ENCODE results near the gene RTRAF. TPM values are rescaled to one million over a fixed set of nuclear protein-coding genes. Genes with fewer than 3 reads are reported as not detected.

Gene RTRAF
- total and polyA plus RNA-seq, 7 experiments from 2014 or later, result 112 to 206 (median 124) TPM

- ATAC-seq, result no peak
- intact Hi-C loops (cut with micrococcal nuclease), result no loop called here
Measured at GRCh38 chr14:52020866-52021717, 31.7 kb downstream of the RTRAF start.

GRCh38 chr14:52021957-52022600 is 32.7 kb downstream of the RTRAF start:
- Histone ChIP-seq H3K27me3 (ENCODE audit: control insufficient read depth in 2 of 2, insufficient read depth in 2 of 2, low read length in 2 of 2) (no peaks in the 10 kb centered on the region), H3K9me3 (ENCODE audit: control insufficient read depth in 2 of 3, low read length in 3 of 3) (no peaks in the 10 kb centered on the region), H3K4me3 (ENCODE audit: low read length) (no peak overlapping the region), H3K27ac (ENCODE audit: low read depth, low read length) (no peak overlapping the region), H3K4me1 (ENCODE audit: control insufficient read depth in 2 of 2, insufficient read depth in 2 of 2, low read length in 2 of 2) (peaks cover 4 to 14% of the 10 kb centered on the region in 2 donors), H3K36me3 (ENCODE audit: control insufficient read depth in 2 of 3, insufficient read depth in 3 of 3, low read length in 3 of 3) (no peaks in the 10 kb centered on the region)
- no peak for DNase-seq
- peak overlapping the region in 2 of 10 donors; percentile 4 to 44 for H3K4me3 Mint-ChIP-seq
- peaks cover 0 to 9% (median 3%) of the 10 kb centered on the region in 5 donors for H3K27me3 Mint-ChIP-seq
- no peak for ATAC-seq
- intact Hi-C loops (cut with micrococcal nuclease), result no loop called here
- H3K27ac Mint-ChIP-seq, result peak overlapping the region in 3 of 9 donors; percentile 30 to 70 (median 59)
- POLR2A ChIA-PET, result interaction anchor here (1.2 kb wide), 1 partner anchor 20 kb away, joined by 3 read pairs; no protein-coding TSS in a partner anchor
- CTCF ChIA-PET, result interaction anchor here (0.5 to 1.3 kb wide), 2 partner anchors 24 to 302 kb away, joined by 3 to 4 read pairs; no protein-coding TSS in a partner anchor
- H3K36me3 Mint-ChIP-seq, result peaks cover 0 to 13% (median 0%) of the 10 kb centered on the region in 5 donors
- H3K4me1 Mint-ChIP-seq, result peaks cover 2 to 41% (median 33%) of the 10 kb centered on the region in 7 donors
- peaks cover 0 to 18% (median 0%) of the 10 kb centered on the region in 11 donors for H3K9me3 Mint-ChIP-seq

More at GRCh38 chr14:52020866-52021717, 31.7 kb downstream of the RTRAF start:
- Mint-ChIP-seq H3K27me3 (peaks cover 5 to 17% (median 8%) of the 10 kb centered on the region in 5 donors), H3K27ac (peak overlapping the region in 5 of 9 donors; percentile 1 to 81 (median 50)), H3K4me3 (peak overlapping the region in 7 of 10 donors; percentile 41 to 63 (median 46)), H3K4me1 (peaks cover 2 to 41% (median 33%) of the 10 kb centered on the region in 7 donors), H3K9me3 (peaks cover 0 to 18% (median 0%) of the 10 kb centered on the region in 11 donors), H3K36me3 (peaks cover 0 to 13% (median 0%) of the 10 kb centered on the region in 5 donors)
- Histone ChIP-seq H3K4me3 (ENCODE audit: low read length) (no peak overlapping the region), H3K9me3 (ENCODE audit: control insufficient read depth in 2 of 3, low read length in 3 of 3) (no peaks in the 10 kb centered on the region), H3K27me3 (ENCODE audit: control insufficient read depth in 2 of 2, insufficient read depth in 2 of 2, low read length in 2 of 2) (no peaks in the 10 kb centered on the region), H3K36me3 (ENCODE audit: control insufficient read depth in 2 of 3, insufficient read depth in 3 of 3, low read length in 3 of 3) (no peaks in the 10 kb centered on the region), H3K27ac (ENCODE audit: low read depth, low read length) (no peak overlapping the region), H3K4me1 (ENCODE audit: control insufficient read depth in 2 of 2, insufficient read depth in 2 of 2, low read length in 2 of 2) (peaks cover 4 to 14% of the 10 kb centered on the region in 2 donors)
- CTCF ChIA-PET, result no interaction called here
- POLR2A ChIA-PET, result interaction anchor here (0.5 to 1.2 kb wide), 2 partner anchors 19 to 721 kb away, joined by 3 read pairs; no protein-coding TSS in a partner anchor
- DNase-seq, result no peak

DNA sequence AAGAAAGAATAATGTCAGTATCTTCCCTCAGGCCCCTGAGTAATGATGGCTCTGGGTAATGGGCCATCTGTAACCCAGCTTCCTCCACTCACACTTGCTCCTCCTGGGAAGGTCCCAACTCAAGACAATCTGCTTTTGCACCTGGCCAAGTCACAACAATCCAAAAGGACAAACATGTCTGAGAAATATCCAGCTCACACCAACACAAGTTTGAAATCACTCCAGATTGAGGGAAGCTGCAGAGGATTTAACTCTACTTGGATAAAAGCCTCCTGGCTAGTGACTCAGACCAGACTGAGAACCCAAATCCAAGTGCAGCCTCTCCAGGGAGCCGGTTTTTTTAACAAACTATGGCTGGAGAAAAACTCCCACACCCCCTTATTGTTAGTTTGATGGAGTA is 34.2 kb downstream of the RTRAF start:
- no peak for ATAC-seq
- no peak overlapping the region for H3K27ac ChIP-seq (ENCODE audit: low read depth, low read length)
- peaks cover 2 to 41% (median 33%) of the 10 kb centered on the region in 7 donors for H3K4me1 Mint-ChIP-seq
- peaks cover 4 to 14% of the 10 kb centered on the region in 2 donors for H3K4me1 ChIP-seq (ENCODE audit: control insufficient read depth in 2 of 2, insufficient read depth in 2 of 2, low read length in 2 of 2)
- H3K9me3 ChIP-seq (ENCODE audit: control insufficient read depth in 2 of 3, low read length in 3 of 3), result no peaks in the 10 kb centered on the region
- no peaks in the 10 kb centered on the region for H3K36me3 ChIP-seq (ENCODE audit: control insufficient read depth in 2 of 3, insufficient read depth in 3 of 3, low read length in 3 of 3)
- no peak overlapping the region for H3K4me3 Mint-ChIP-seq
- intact Hi-C loops (cut with micrococcal nuclease), result no loop called here
- peaks cover 0 to 18% (median 0%) of the 10 kb centered on the region in 11 donors for H3K9me3 Mint-ChIP-seq
- peaks cover 0 to 13% (median 0%) of the 10 kb centered on the region in 5 donors for H3K36me3 Mint-ChIP-seq
- ChIA-PET CTCF (interaction anchor here (1.3 kb wide), 1 partner anchor 22 kb away, joined by 4 read pairs; no protein-coding TSS in a partner anchor), POLR2A (no interaction called here)
- no peaks in the 10 kb centered on the region for H3K27me3 ChIP-seq (ENCODE audit: control insufficient read depth in 2 of 2, insufficient read depth in 2 of 2, low read length in 2 of 2)
- H3K27ac Mint-ChIP-seq, result no peak overlapping the region
- H3K27me3 Mint-ChIP-seq, result peaks cover 0 to 3% (median 0%) of the 10 kb centered on the region in 5 donors
- no peak for DNase-seq
- no peak overlapping the region for H3K4me3 ChIP-seq (ENCODE audit: low read length)

DNA sequence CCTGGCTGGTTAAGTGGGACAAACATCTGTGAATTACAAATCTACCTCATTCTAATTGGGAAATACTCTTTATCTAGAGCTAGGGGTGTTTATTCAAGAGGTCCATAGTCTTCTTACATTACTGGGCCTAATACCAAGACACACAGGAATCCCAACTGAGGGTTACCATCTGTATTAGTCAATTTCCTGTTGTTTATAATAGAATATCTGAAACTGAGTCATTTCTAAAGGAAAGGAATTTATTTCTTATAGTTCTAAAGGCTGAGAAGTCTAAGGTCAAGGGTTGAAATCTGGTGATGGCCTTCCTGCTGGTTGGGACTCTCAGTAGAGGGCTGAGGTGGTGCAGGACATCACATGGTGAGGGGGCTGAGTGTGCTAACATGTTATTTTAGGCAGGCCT is 36.0 kb downstream of the RTRAF start:
- ATAC-seq (no peak), DNase-seq (no peak)
- no peak overlapping the region for H3K4me3 ChIP-seq (ENCODE audit: low read length)
- no peaks in the 10 kb centered on the region for H3K9me3 ChIP-seq (ENCODE audit: control insufficient read depth in 2 of 3, low read length in 3 of 3)
- Mint-ChIP-seq H3K4me1 (peaks cover 2 to 33% (median 20%) of the 10 kb centered on the region in 7 donors), H3K27ac (peak overlapping the region in 1 of 9 donors; percentile 25), H3K4me3 (no peak overlapping the region), H3K27me3 (peaks cover 0 to 4% (median 0%) of the 10 kb centered on the region in 5 donors), H3K36me3 (peaks cover 0 to 13% (median 0%) of the 10 kb centered on the region in 5 donors), H3K9me3 (peaks cover 0 to 18% (median 0%) of the 10 kb centered on the region in 11 donors)
- peaks cover 4 to 10% of the 10 kb centered on the region in 2 donors for H3K4me1 ChIP-seq (ENCODE audit: control insufficient read depth in 2 of 2, insufficient read depth in 2 of 2, low read length in 2 of 2)
- H3K36me3 ChIP-seq (ENCODE audit: control insufficient read depth in 2 of 3, insufficient read depth in 3 of 3, low read length in 3 of 3), result no peaks in the 10 kb centered on the region
- CTCF ChIA-PET, result no interaction called here
- POLR2A ChIA-PET, result interaction anchor here (0.8 kb wide), 1 partner anchor 30 kb away, joined by 4 read pairs; no protein-coding TSS in a partner anchor
- no peak overlapping the region for H3K27ac ChIP-seq (ENCODE audit: low read depth, low read length)
- intact Hi-C loops (cut with micrococcal nuclease), result no loop called here
- no peaks in the 10 kb centered on the region for H3K27me3 ChIP-seq (ENCODE audit: control insufficient read depth in 2 of 2, insufficient read depth in 2 of 2, low read length in 2 of 2)

DNA sequence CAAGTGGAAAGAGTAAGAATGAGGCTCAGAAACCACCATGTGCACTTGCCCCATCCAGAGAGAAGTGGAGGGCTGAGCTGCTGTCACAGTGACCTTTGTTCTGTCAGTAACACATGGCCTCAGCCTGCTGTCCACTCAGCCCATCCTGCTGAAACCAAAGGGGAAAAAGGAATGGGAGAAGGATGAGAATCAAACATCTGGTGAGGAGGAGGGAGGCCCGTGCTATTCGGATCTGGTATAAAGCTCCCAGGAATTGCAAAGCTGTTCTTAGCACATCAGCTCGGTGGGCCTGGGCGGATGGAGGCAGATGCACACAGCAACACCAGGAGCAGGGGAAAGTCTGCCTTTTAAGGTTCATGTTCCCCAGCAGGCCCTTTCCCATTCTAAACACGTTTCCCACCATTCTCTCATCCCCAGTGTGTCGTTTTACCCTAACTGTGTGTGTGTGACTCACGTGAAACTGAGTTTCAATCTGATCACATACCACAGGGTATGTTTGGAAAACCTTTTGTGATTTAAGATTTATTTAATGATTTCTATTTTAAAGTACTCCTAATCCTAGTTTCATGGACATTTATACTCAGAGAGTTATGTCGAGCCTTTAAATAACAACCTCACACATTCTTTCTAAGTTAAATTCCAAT is 36.8 kb downstream of the RTRAF start:
- Histone ChIP-seq H3K9me3 (ENCODE audit: control insufficient read depth in 2 of 3, low read length in 3 of 3) (no peaks in the 10 kb centered on the region), H3K4me3 (ENCODE audit: low read length) (no peak overlapping the region), H3K27me3 (ENCODE audit: control insufficient read depth in 2 of 2, insufficient read depth in 2 of 2, low read length in 2 of 2) (no peaks in the 10 kb centered on the region), H3K36me3 (ENCODE audit: control insufficient read depth in 2 of 3, insufficient read depth in 3 of 3, low read length in 3 of 3) (no peaks in the 10 kb centered on the region), H3K4me1 (ENCODE audit: control insufficient read depth in 2 of 2, insufficient read depth in 2 of 2, low read length in 2 of 2) (peaks cover 0 to 8% of the 10 kb centered on the region in 2 donors), H3K27ac (ENCODE audit: low read depth, low read length) (no peak overlapping the region)
- ChIA-PET CTCF (no interaction called here), POLR2A (interaction anchor here (0.8 kb wide), 1 partner anchor 31 kb away, joined by 4 read pairs; no protein-coding TSS in a partner anchor)
- Mint-ChIP-seq H3K36me3 (peaks cover 0 to 13% (median 0%) of the 10 kb centered on the region in 5 donors), H3K27ac (no peak overlapping the region), H3K4me3 (no peak overlapping the region), H3K27me3 (peaks cover 0 to 6% (median 0%) of the 10 kb centered on the region in 5 donors), H3K9me3 (peaks cover 0 to 18% (median 0%) of the 10 kb centered on the region in 11 donors), H3K4me1 (peaks cover 0 to 25% (median 12%) of the 10 kb centered on the region in 7 donors)
- intact Hi-C loops (cut with micrococcal nuclease), result no loop called here
- DNase-seq (no peak), ATAC-seq (no peak)

DNA sequence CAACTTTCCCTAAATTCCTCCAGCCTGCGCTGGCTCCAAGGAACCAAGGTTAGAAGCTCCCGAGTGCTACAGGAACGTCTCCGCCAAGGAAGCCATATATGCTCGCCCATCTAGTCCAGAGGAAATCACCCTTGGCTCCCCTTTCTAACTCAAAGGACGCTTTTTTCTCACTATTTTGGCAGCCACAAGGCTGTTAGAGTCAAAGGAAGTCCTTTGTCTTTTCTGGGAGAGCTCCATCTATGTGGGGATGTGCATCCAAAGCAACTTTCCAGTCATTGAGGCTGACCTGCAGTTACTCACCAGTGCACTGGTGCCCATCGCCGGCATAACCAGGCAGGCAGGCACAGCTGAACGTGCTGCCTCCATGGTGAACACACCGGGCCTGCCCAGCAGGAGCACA is 37.6 kb downstream of the RTRAF start:
- Mint-ChIP-seq H3K27ac (no peak overlapping the region), H3K27me3 (peaks cover 0 to 6% (median 0%) of the 10 kb centered on the region in 5 donors), H3K9me3 (peaks cover 0 to 18% (median 0%) of the 10 kb centered on the region in 11 donors), H3K4me3 (no peak overlapping the region), H3K4me1 (peaks cover 0 to 17% (median 5%) of the 10 kb centered on the region in 7 donors), H3K36me3 (peaks cover 0 to 13% (median 0%) of the 10 kb centered on the region in 5 donors)
- POLR2A ChIA-PET, result no interaction called here
- H3K4me3 ChIP-seq (ENCODE audit: low read length), result no peak overlapping the region
- no peaks in the 10 kb centered on the region for H3K36me3 ChIP-seq (ENCODE audit: control insufficient read depth in 2 of 3, insufficient read depth in 3 of 3, low read length in 3 of 3)
- no peak overlapping the region for H3K27ac ChIP-seq (ENCODE audit: low read depth, low read length)
- CTCF ChIA-PET, result no interaction called here
- no peaks in the 10 kb centered on the region for H3K9me3 ChIP-seq (ENCODE audit: control insufficient read depth in 2 of 3, low read length in 3 of 3)
- DNase-seq (no peak), ATAC-seq (no peak)
- H3K4me1 ChIP-seq (ENCODE audit: control insufficient read depth in 2 of 2, insufficient read depth in 2 of 2, low read length in 2 of 2), result peaks cover 0 to under 1% of the 10 kb centered on the region in 2 donors
- intact Hi-C loops (cut with micrococcal nuclease), result no loop called here
- H3K27me3 ChIP-seq (ENCODE audit: control insufficient read depth in 2 of 2, insufficient read depth in 2 of 2, low read length in 2 of 2), result no peaks in the 10 kb centered on the region
